PFSK-1 (cell line): Measurements from ENCODE around the gene VIT.

Source experiments
- FOXP2 ChIP-seq: optimal IDR thresholded peaks from 2 replicates; pipeline ENCODE3; 2011; ENCODE audit warnings: borderline replicate concordance, control low read depth, inconsistent platforms; ENCODE audit not compliant: insufficient read depth; ENCODE audit errors: extremely low read length, extremely low read depth
- POLR2AphosphoS5 ChIP-seq: IDR thresholded peaks from 2 replicates; pipeline ENCODE4 v1.6.1; 2012; ENCODE audit warnings: low read depth, mild to moderate bottlenecking, control low read depth, low read length, moderate library complexity
- REST ChIP-seq, 2 experiments: IDR thresholded peaks; 2 replicates each; pipeline versions ENCODE4 v1.6.1 to v1.8.0; 2011 to 2012; ENCODE audit warnings: low read depth in 2 of 2, low read length in 2 of 2, control low read depth in 1 of 2, inconsistent platforms in 1 of 2, mild to moderate bottlenecking in 1 of 2, moderate library complexity in 1 of 2; ENCODE audit not compliant: insufficient read depth in 1 of 2

- TF ChIP-seq REST (IDR thresholded peaks at IDR 0.05; ENCODE audit: insufficient read depth in 1 of 2, low read depth in 2 of 2, low read length in 2 of 2), result no peak
- no peak for TF ChIP-seq FOXP2
- no peak for TF ChIP-seq POLR2AphosphoS5
Measured at GRCh38 chr2:36854241-36854640, 157.7 kb downstream of the VIT start.
